ENCODE data around the gene FSCN2.

FSCN2 gene

GRCh38 chr17:81519284-81520020 is 8.7 kb upstream of the FSCN2 start:
- 4% methylated on average over 61 of the region's 61 CpGs for WGBS, 2 experiments
- H3K27ac ChIP-seq (ENCODE audit: insufficient read depth, low read depth, low read length, poor library complexity, severe bottlenecking): no peak overlapping the region
- peak overlapping the region; percentile 31 for H3K4me3 ChIP-seq (ENCODE audit: insufficient read depth, low read depth, low read length)
- H3K27me3 ChIP-seq (ENCODE audit: control insufficient read depth, insufficient read depth, low read length, poor library complexity, severe bottlenecking): peaks cover 78% of the 10 kb centered on the region
- no peaks in the 10 kb centered on the region for H3K36me3 ChIP-seq (ENCODE audit: control insufficient read depth, insufficient read depth, low read length)
- H3K4me1 ChIP-seq (ENCODE audit: control insufficient read depth, insufficient read depth, low read length): peaks cover 37% of the 10 kb centered on the region
- no peaks in the 10 kb centered on the region for H3K9me3 ChIP-seq (ENCODE audit: control insufficient read depth, low read length)

- no peak overlapping the region for H3K27ac ChIP-seq (ENCODE audit: insufficient read depth, low read depth, low read length, poor library complexity, severe bottlenecking)
- peaks cover 76% of the 10 kb centered on the region for H3K27me3 ChIP-seq (ENCODE audit: control insufficient read depth, insufficient read depth, low read length, poor library complexity, severe bottlenecking)
- H3K4me3 ChIP-seq (ENCODE audit: insufficient read depth, low read depth, low read length): no peak overlapping the region
- WGBS, 2 experiments: 73 to 75% methylated on average over 14 of the region's 14 CpGs
- no peaks in the 10 kb centered on the region for H3K36me3 ChIP-seq (ENCODE audit: control insufficient read depth, insufficient read depth, low read length)
- peaks cover 37% of the 10 kb centered on the region for H3K4me1 ChIP-seq (ENCODE audit: control insufficient read depth, insufficient read depth, low read length)
- no peaks in the 10 kb centered on the region for H3K9me3 ChIP-seq (ENCODE audit: control insufficient read depth, low read length)
Observed at GRCh38 chr17:81520021-81520901, 7.9 kb upstream of the FSCN2 start.

GRCh38 chr17:81522491-81523401 is 5.4 kb upstream of the FSCN2 start:
- Histone ChIP-seq H3K4me3 (ENCODE audit: insufficient read depth, low read depth, low read length) (no peak overlapping the region), H3K27me3 (ENCODE audit: control insufficient read depth, insufficient read depth, low read length, poor library complexity, severe bottlenecking) (peaks cover 57% of the 10 kb centered on the region), H3K9me3 (ENCODE audit: control insufficient read depth, low read length) (no peaks in the 10 kb centered on the region), H3K4me1 (ENCODE audit: control insufficient read depth, insufficient read depth, low read length) (peaks cover 29% of the 10 kb centered on the region), H3K27ac (ENCODE audit: insufficient read depth, low read depth, low read length, poor library complexity, severe bottlenecking) (no peak overlapping the region), H3K36me3 (ENCODE audit: control insufficient read depth, insufficient read depth, low read length) (no peaks in the 10 kb centered on the region)
- 62% methylated on average over 26 of the region's 26 CpGs for WGBS, 2 experiments

GRCh38 chr17:81523402-81524038 is 4.7 kb upstream of the FSCN2 start:
- no peaks in the 10 kb centered on the region for H3K9me3 ChIP-seq (ENCODE audit: control insufficient read depth, low read length)
- no peak overlapping the region for H3K27ac ChIP-seq (ENCODE audit: insufficient read depth, low read depth, low read length, poor library complexity, severe bottlenecking)
- H3K4me1 ChIP-seq (ENCODE audit: control insufficient read depth, insufficient read depth, low read length): peaks cover 21% of the 10 kb centered on the region
- H3K27me3 ChIP-seq (ENCODE audit: control insufficient read depth, insufficient read depth, low read length, poor library complexity, severe bottlenecking): peaks cover 49% of the 10 kb centered on the region
- H3K36me3 ChIP-seq (ENCODE audit: control insufficient read depth, insufficient read depth, low read length): no peaks in the 10 kb centered on the region
- H3K4me3 ChIP-seq (ENCODE audit: insufficient read depth, low read depth, low read length): no peak overlapping the region
- 63 to 65% methylated on average over 17 of the region's 17 CpGs for WGBS, 2 experiments

GRCh38 chr17:81524039-81524864 is 3.9 kb upstream of the FSCN2 start:
- H3K9me3 ChIP-seq (ENCODE audit: control insufficient read depth, low read length): no peaks in the 10 kb centered on the region
- H3K36me3 ChIP-seq (ENCODE audit: control insufficient read depth, insufficient read depth, low read length): no peaks in the 10 kb centered on the region
- H3K4me3 ChIP-seq (ENCODE audit: insufficient read depth, low read depth, low read length): no peak overlapping the region
- WGBS, 2 experiments: 90 to 92% methylated on average over 18 of the region's 18 CpGs
- peaks cover 42% of the 10 kb centered on the region for H3K27me3 ChIP-seq (ENCODE audit: control insufficient read depth, insufficient read depth, low read length, poor library complexity, severe bottlenecking)
- H3K4me1 ChIP-seq (ENCODE audit: control insufficient read depth, insufficient read depth, low read length): peaks cover 14% of the 10 kb centered on the region
- no peak overlapping the region for H3K27ac ChIP-seq (ENCODE audit: insufficient read depth, low read depth, low read length, poor library complexity, severe bottlenecking)

GRCh38 chr17:81524865-81525159 is 3.4 kb upstream of the FSCN2 start:
- Histone ChIP-seq H3K4me3 (ENCODE audit: insufficient read depth, low read depth, low read length) (no peak overlapping the region), H3K9me3 (ENCODE audit: control insufficient read depth, low read length) (no peaks in the 10 kb centered on the region), H3K4me1 (ENCODE audit: control insufficient read depth, insufficient read depth, low read length) (peaks cover 8% of the 10 kb centered on the region), H3K36me3 (ENCODE audit: control insufficient read depth, insufficient read depth, low read length) (no peaks in the 10 kb centered on the region), H3K27me3 (ENCODE audit: control insufficient read depth, insufficient read depth, low read length, poor library complexity, severe bottlenecking) (peaks cover 36% of the 10 kb centered on the region), H3K27ac (ENCODE audit: insufficient read depth, low read depth, low read length, poor library complexity, severe bottlenecking) (no peak overlapping the region)
- 89 to 90% methylated on average over 8 of the region's 8 CpGs for WGBS, 2 experiments

- H3K9me3 ChIP-seq (ENCODE audit: control insufficient read depth, low read length): no peaks in the 10 kb centered on the region
- no peak overlapping the region for H3K4me3 ChIP-seq (ENCODE audit: insufficient read depth, low read depth, low read length)
- H3K4me1 ChIP-seq (ENCODE audit: control insufficient read depth, insufficient read depth, low read length): peaks cover 7% of the 10 kb centered on the region
- H3K36me3 ChIP-seq (ENCODE audit: control insufficient read depth, insufficient read depth, low read length): no peaks in the 10 kb centered on the region
- 94 to 95% methylated on average over 21 of the region's 21 CpGs for whole genome bisulfite sequencing, 2 experiments
- H3K27me3 ChIP-seq (ENCODE audit: control insufficient read depth, insufficient read depth, low read length, poor library complexity, severe bottlenecking): peaks cover 15% of the 10 kb centered on the region
- H3K27ac ChIP-seq (ENCODE audit: insufficient read depth, low read depth, low read length, poor library complexity, severe bottlenecking): no peak overlapping the region
Observed at GRCh38 chr17:81526662-81527571, 1.3 kb upstream of the FSCN2 start.

- Histone ChIP-seq H3K4me1 (ENCODE audit: control insufficient read depth, insufficient read depth, low read length) (peaks cover 6% of the 10 kb centered on the region), H3K27me3 (ENCODE audit: control insufficient read depth, insufficient read depth, low read length, poor library complexity, severe bottlenecking) (peaks cover 5% of the 10 kb centered on the region), H3K27ac (ENCODE audit: insufficient read depth, low read depth, low read length, poor library complexity, severe bottlenecking) (no peak overlapping the region), H3K9me3 (ENCODE audit: control insufficient read depth, low read length) (no peaks in the 10 kb centered on the region), H3K36me3 (ENCODE audit: control insufficient read depth, insufficient read depth, low read length) (no peaks in the 10 kb centered on the region), H3K4me3 (ENCODE audit: insufficient read depth, low read depth, low read length) (no peak overlapping the region)
- 85 to 86% methylated on average over 20 of the region's 20 CpGs for WGBS, 2 experiments
Observed at GRCh38 chr17:81528384-81528650, 140 bp downstream of the FSCN2 start.
